Stimulated activated CD4-positive, alpha-beta T cell treated with anti-CD3 and anti-CD28 coated beads, Interleukin-12 subunit alpha, Interleukin-12 subunit beta, amount 100 ng/mL, for 4 hours (primary cell): ENCODE results near the gene IL36RN.

Experiments
- DNase-seq: peaks from one replicate; pipeline ENCODE4 v3.0.0-alpha.2; 2020

IL36RN gene

GRCh38 chr2:113050921-113051895, 7.8 kb upstream of the IL36RN start:
- no peak for DNase-seq

GRCh38 chr2:113052396-113052917, 6.5 kb upstream of the IL36RN start, which contains the start of gene IL36B:
Gene IL36B, minus strand, starts transcription at chr2:113052867.
- no peak for DNase-seq

GRCh38 chr2:113053666-113054065, 5.3 kb upstream of the IL36RN start:
- no peak for DNase-seq

- no peak for DNase-seq
Observed at GRCh38 chr2:113054066-113054465, 4.9 kb upstream of the IL36RN start.

- no peak for DNase-seq
Observed at GRCh38 chr2:113056521-113056920, 2.5 kb upstream of the IL36RN start.

- DNase-seq: no peak
Observed at GRCh38 chr2:113057117-113057516, 1.9 kb upstream of the IL36RN start.

GRCh38 chr2:113058411-113058994, 495 bp upstream of the IL36RN start:
- DNase-seq: no peak

- DNase-seq: no peak
Observed at GRCh38 chr2:113060396-113060795, 1.4 kb downstream of the IL36RN start.

- DNase-seq: no peak
Observed at GRCh38 chr2:113060796-113061195, 1.8 kb downstream of the IL36RN start.

GRCh38 chr2:113061241-113061640, 2.2 kb downstream of the IL36RN start:
- DNase-seq: no peak

- no peak for DNase-seq
Observed at GRCh38 chr2:113061896-113062770, 3.1 kb downstream of the IL36RN start.

- DNase-seq: no peak
Observed at GRCh38 chr2:113064281-113064680, 5.3 kb downstream of the IL36RN start.

- DNase-seq: no peak
Observed at GRCh38 chr2:113064898-113065297, 5.9 kb downstream of the IL36RN start.

GRCh38 chr2:113067681-113068080, 8.7 kb downstream of the IL36RN start, which contains the start of gene IL1F10:
Gene IL1F10, plus strand, starts transcription at chr2:113067970. Its CDS starts 4,769 bp downstream, at chr2:113072739.
- no peak for DNase-seq

GRCh38 chr2:113068249-113068648, 9.3 kb downstream of the IL36RN start:
- DNase-seq: no peak

GRCh38 chr2:113068706-113069485, 9.9 kb downstream of the IL36RN start:
- no peak for DNase-seq

- DNase-seq: no peak
Observed at GRCh38 chr2:113069676-113070605, 10.9 kb downstream of the IL36RN start.

- no peak for DNase-seq
Observed at GRCh38 chr2:113070606-113070975, 11.6 kb downstream of the IL36RN start.

- DNase-seq: no peak
Observed at GRCh38 chr2:113072584-113072983, 13.6 kb downstream of the IL36RN start.

- no peak for DNase-seq
Observed at GRCh38 chr2:113073325-113073834, 14.4 kb downstream of the IL36RN start.

GRCh38 chr2:113075030-113075429, 16.0 kb downstream of the IL36RN start:
- no peak for DNase-seq
